HG02759 (cell line): ENCODE data around the gene EPB41L1.

Source experiments
- ATAC-seq: cut with Tn5 transposase; IDR thresholded peaks from one replicate; pipeline ENCODE4 v1.9.1; 2021; ENCODE audit warnings: mild to moderate bottlenecking, moderate library complexity; ENCODE audit not compliant: unreplicated experiment

The EPB41L1 gene

DNA sequence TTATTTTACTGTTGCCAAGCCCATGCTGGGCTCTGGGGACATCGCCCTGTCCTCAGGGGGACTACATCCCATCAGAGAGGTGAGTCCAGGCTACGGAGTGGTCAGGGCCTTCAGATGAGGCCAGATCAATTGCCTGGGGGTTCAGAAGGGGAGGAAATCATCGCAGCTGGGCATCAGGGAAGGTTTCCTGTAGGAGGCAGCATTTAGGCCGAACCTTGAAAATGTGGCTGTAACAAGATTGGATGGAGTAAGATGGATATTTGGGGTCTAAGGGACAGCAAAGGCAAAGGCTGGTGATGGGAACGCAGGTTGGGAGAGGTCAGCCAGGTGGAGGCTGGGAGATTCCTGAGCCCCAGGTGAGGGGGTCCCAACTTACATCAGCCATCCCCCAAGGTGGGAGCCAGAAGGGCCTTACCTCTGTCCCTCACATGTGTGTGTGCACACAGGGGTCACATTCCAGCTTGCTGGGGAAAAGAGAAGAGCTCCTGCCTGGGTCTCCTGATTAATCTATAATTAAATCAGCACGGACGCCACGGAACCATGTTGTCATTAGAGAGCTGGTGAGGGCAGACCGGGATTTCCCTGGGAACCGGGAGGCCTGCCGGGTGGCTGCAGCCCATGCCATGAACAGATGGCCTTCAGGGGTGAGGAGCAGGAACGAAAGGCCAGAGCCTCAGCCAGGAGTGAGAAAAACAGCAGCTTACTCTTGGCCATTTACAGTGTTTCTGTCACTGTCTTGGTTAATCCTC lies 121.1 kb downstream of the EPB41L1 start:
- no peak for ATAC-seq

DNA sequence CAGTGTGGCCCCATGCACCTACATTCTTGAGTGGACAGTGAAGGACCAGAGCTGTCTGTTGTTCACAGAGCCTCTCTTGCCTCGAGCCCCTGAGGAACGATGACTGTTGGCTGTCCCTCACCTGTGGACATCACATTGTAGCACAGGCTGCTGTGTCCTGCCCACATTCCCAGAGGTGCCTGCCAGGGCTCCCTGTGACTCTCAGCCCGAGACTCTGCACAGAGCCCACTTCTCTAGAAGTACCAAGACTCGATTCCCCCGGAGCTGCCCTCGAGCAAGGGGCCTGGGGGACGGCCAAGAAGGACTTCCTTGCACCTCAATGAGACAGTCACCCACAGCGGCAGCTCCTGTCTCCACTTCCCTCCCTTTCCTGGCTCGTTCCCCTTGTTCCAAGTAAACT lies 123.0 kb downstream of the EPB41L1 start:
- no peak for ATAC-seq

DNA sequence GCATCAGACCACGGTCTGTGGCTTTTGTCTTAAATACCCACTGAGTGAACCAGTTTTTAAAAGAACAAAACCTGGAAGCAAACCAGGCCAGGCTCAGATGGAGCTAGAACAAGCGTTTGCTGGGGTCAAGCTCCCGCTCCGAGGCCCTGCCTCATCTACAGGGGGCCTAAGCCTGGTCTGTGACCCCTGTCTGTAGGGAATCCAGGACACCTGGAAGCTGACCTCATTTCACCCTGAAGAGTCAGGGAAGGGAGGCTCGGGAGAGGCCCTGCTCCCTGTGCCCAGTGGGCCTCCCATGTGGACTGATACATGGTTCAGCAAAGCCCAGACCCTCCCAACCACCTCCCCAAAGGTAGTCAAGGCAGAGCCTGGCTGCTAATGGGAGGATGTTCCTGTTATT lies 124.8 kb downstream of the EPB41L1 start:
- ATAC-seq, result no peak

DNA sequence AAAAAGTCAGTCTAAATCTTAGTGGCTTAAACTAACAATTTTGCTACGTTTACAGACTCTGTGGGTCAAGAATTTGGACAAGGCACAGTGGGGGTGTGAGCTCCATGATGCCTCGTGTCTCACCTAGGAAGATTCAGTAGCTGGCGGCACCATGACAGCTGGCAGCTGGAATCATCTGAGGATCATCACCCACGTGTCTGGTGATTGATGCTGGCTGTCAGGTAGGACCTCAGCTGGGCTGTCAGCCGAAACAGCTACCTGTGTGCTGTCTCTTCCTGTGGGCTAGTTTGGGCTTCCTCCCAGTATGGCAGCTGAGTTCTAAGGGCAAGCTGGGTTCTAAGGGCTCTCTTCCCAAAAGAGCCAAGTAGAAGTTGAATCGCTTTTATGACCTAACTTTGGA lies 125.2 kb downstream of the EPB41L1 start:
- no peak for ATAC-seq

DNA sequence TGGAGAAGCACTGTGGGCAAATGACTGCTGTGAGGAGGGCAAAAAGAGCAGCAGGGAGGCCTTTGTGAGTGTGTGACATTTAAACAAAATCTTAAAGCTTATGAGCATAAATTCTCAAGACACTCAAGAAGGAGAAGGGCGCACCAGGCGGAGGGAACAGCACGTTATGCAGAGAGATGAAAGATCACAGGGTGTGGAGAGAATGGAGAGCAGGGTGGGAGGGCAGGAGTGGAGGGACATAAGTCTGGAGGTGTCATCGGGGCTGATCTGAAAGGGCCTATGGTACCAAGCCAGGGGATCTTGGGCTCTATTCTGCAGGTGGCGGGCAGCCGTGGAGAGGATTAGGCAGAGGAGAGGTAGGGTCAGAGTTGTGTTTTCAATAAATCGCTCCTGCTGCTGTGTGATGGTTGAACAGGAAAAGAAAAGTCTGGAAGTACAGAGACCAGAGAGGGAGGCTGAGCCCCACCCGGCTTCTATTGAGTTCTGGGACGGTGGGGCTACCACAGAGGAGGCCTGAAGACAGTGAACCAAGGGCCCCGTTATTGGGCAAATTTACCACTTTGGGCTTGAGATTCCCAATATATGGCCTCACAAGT lies 127.3 kb downstream of the EPB41L1 start:
- ATAC-seq, result no peak
